Neural cell (in vitro differentiated cells): ENCODE measurements around the gene SEMG2.

ENCODE experiments used
- CTCF ChIP-seq: fragments of 450-650 bp; IDR thresholded peaks from 2 replicates; pipeline ENCODE4 v1.5.1; 2014; ENCODE audit warnings: antibody characterized with exemption, mild to moderate bottlenecking, moderate library complexity; ENCODE audit not compliant: poor library complexity, severe bottlenecking
- EP300 ChIP-seq: fragments of 450-650 bp; conservative IDR thresholded peaks from 2 replicates; pipeline ENCODE4 v1.6.1; 2014; ENCODE audit warnings: antibody characterized with exemption, mild to moderate bottlenecking, moderate library complexity; ENCODE audit not compliant: poor library complexity, severe bottlenecking
- EZH2 ChIP-seq: fragments of 200-600, 300-800 bp; shearing (Covaris generic), sonication (generic); IDR thresholded peaks from 2 replicates; pipeline ENCODE4 v1.6.1; 2014; ENCODE audit warnings: antibody characterized with exemption, low read length, borderline replicate concordance, mild to moderate bottlenecking; ENCODE audit not compliant: insufficient read depth, poor library complexity, severe bottlenecking
- MXI1 ChIP-seq: fragments of 450-650 bp; conservative IDR thresholded peaks from 2 replicates; pipeline ENCODE4 v1.6.1; 2014; ENCODE audit warnings: antibody characterized with exemption, mild to moderate bottlenecking; ENCODE audit not compliant: poor library complexity, severe bottlenecking
- POLR2AphosphoS5 ChIP-seq: IDR thresholded peaks from 2 replicates; pipeline ENCODE4 v1.6.1; 2012
- RAD21 ChIP-seq: fragments of 450-650 bp; conservative IDR thresholded peaks from 2 replicates; pipeline ENCODE4 v1.6.1; 2014; ENCODE audit warnings: antibody characterized with exemption, mild to moderate bottlenecking, moderate library complexity
- REST ChIP-seq: IDR thresholded peaks from 2 replicates; pipeline ENCODE4 v1.6.1; 2012; ENCODE audit warnings: borderline replicate concordance
- SMC3 ChIP-seq: fragments of 450-650 bp; conservative IDR thresholded peaks from 2 replicates; pipeline ENCODE4 v1.6.1; 2014; ENCODE audit warnings: antibody characterized with exemption, mild to moderate bottlenecking, moderate library complexity; ENCODE audit not compliant: poor library complexity
- TAF1 ChIP-seq: IDR thresholded peaks from 2 replicates; pipeline ENCODE4 v1.6.1; 2012; ENCODE audit warnings: low read depth

GRCh38 chr20:45230631-45231030, 9.5 kb downstream of the SEMG2 start:
- no peak for TF ChIP-seq CTCF
- TF ChIP-seq EZH2: no peak
- no peak for TF ChIP-seq POLR2AphosphoS5
- no peak for TF ChIP-seq REST
- no peak for TF ChIP-seq EP300
- no peak for TF ChIP-seq MXI1
- no peak for TF ChIP-seq SMC3
- TF ChIP-seq RAD21: no peak
- no peak for TF ChIP-seq TAF1
